Nephron (organoid): ENCODE data around the gene VKORC1.
A peak's percentile ranks its signal among the peaks of the same experiment; 100 is the strongest.

Experiments used
- H3K27ac Mint-ChIP-seq, 3 experiments: 2 replicates each; pipeline ENCODE4 v1.8.0; 2020; ENCODE audit warnings: mixed read lengths in 3 of 3, mild to moderate bottlenecking in 2 of 3, moderate library complexity in 1 of 3
- H3K27me3 Mint-ChIP-seq: 2 replicates; pipeline ENCODE4 v1.8.0; 2021; ENCODE audit warnings: low read depth, mild to moderate bottlenecking, moderate library complexity, mixed read lengths
- H3K36me3 Mint-ChIP-seq: 2 replicates; pipeline ENCODE4 v1.8.0; 2020; ENCODE audit warnings: low read depth, mixed read lengths
- H3K4me1 Mint-ChIP-seq: 2 replicates; pipeline ENCODE4 v1.8.0; 2020; ENCODE audit warnings: mixed read lengths
- H3K4me3 Mint-ChIP-seq, 3 experiments: 2 replicates each; pipeline ENCODE4 v1.8.0; 2020; ENCODE audit warnings: mild to moderate bottlenecking in 3 of 3, mixed read lengths in 3 of 3, moderate library complexity in 2 of 3
- H3K9me3 Mint-ChIP-seq: 2 replicates; pipeline ENCODE4 v1.8.0; 2020; ENCODE audit warnings: mixed read lengths
- CTCF ChIP-seq, 3 experiments: fragments of 200-600 bp; sonication (generic); IDR thresholded peaks; one replicate each; pipeline ENCODE4 v1.5.0; 2021; ENCODE audit warnings: antibody characterized with exemption in 3 of 3; ENCODE audit not compliant: unreplicated experiment in 3 of 3

VKORC1 gene

GRCh38 chr16:31113121-31114120 lies 18.8 kb upstream of the VKORC1 start:
- Mint-ChIP-seq H3K36me3 (peaks cover 27% of the 10 kb centered on the region), H3K4me3 (peak overlapping the region; percentile 41 to 60 (median 42)), H3K4me1 (peaks cover 11% of the 10 kb centered on the region), H3K27ac (peak overlapping the region; percentile 66 to 82 (median 70)), H3K27me3 (no peaks in the 10 kb centered on the region), H3K9me3 (no peaks in the 10 kb centered on the region)
- TF ChIP-seq CTCF (IDR thresholded peaks at IDR 0.05; ENCODE audit: unreplicated experiment in 3 of 3), result no peak

GRCh38 chr16:31112711-31113110 lies 18.1 kb upstream of the VKORC1 start:
- H3K4me1 Mint-ChIP-seq, result peaks cover 8% of the 10 kb centered on the region

GRCh38 chr16:31111881-31112466 lies 17.4 kb upstream of the VKORC1 start:
- peak overlapping the region; percentile 27 to 92 (median 34) for H3K4me3 Mint-ChIP-seq
- H3K4me1 Mint-ChIP-seq, result peaks cover 13% of the 10 kb centered on the region
- no peak for TF ChIP-seq CTCF (IDR thresholded peaks at IDR 0.05; ENCODE audit: unreplicated experiment in 3 of 3)
- no peaks in the 10 kb centered on the region for H3K27me3 Mint-ChIP-seq
- H3K27ac Mint-ChIP-seq, result peak overlapping the region in 1 of 3 experiments; percentile 28
- peaks cover 27% of the 10 kb centered on the region for H3K36me3 Mint-ChIP-seq
- no peaks in the 10 kb centered on the region for H3K9me3 Mint-ChIP-seq

More at GRCh38 chr16:31112711-31113110, 18.1 kb upstream of the VKORC1 start:
- Mint-ChIP-seq H3K9me3 (no peaks in the 10 kb centered on the region), H3K4me3 (peak overlapping the region in 2 of 3 experiments; percentile 36 to 43), H3K27me3 (no peaks in the 10 kb centered on the region), H3K36me3 (peaks cover 27% of the 10 kb centered on the region), H3K27ac (peak overlapping the region in 1 of 3 experiments; percentile 23)
- TF ChIP-seq CTCF (IDR thresholded peaks at IDR 0.05; ENCODE audit: unreplicated experiment in 3 of 3), result no peak

- H3K27me3 Mint-ChIP-seq, result no peaks in the 10 kb centered on the region
- TF ChIP-seq CTCF (IDR thresholded peaks at IDR 0.05; ENCODE audit: unreplicated experiment in 3 of 3), result no peak
- H3K27ac Mint-ChIP-seq, result no peak overlapping the region
- no peaks in the 10 kb centered on the region for H3K9me3 Mint-ChIP-seq
- H3K4me3 Mint-ChIP-seq, result peak overlapping the region; percentile 88 to 92 (median 92)
- peaks cover 27% of the 10 kb centered on the region for H3K36me3 Mint-ChIP-seq
- H3K4me1 Mint-ChIP-seq, result peaks cover 13% of the 10 kb centered on the region
Observed at GRCh38 chr16:31110106-31111034, 15.8 kb upstream of the VKORC1 start.

- Mint-ChIP-seq H3K4me1 (peaks cover 13% of the 10 kb centered on the region), H3K27ac (peak overlapping the region in 2 of 3 experiments; percentile 56 to 64), H3K36me3 (peaks cover 27% of the 10 kb centered on the region), H3K4me3 (peak overlapping the region; percentile 88 to 92 (median 92)), H3K9me3 (no peaks in the 10 kb centered on the region), H3K27me3 (no peaks in the 10 kb centered on the region)
- no peak for TF ChIP-seq CTCF (IDR thresholded peaks at IDR 0.05; ENCODE audit: unreplicated experiment in 3 of 3)
Observed at GRCh38 chr16:31109622-31110021, 15.0 kb upstream of the VKORC1 start.
